ENCODE results near the gene ALMS1. TPM values are rescaled to one million over a fixed set of nuclear protein-coding genes. Genes with fewer than 3 reads are reported as not detected.

ALMS1 gene
- total RNA-seq, 1 experiment from 2014 or later = 19.5 TPM

DNA sequence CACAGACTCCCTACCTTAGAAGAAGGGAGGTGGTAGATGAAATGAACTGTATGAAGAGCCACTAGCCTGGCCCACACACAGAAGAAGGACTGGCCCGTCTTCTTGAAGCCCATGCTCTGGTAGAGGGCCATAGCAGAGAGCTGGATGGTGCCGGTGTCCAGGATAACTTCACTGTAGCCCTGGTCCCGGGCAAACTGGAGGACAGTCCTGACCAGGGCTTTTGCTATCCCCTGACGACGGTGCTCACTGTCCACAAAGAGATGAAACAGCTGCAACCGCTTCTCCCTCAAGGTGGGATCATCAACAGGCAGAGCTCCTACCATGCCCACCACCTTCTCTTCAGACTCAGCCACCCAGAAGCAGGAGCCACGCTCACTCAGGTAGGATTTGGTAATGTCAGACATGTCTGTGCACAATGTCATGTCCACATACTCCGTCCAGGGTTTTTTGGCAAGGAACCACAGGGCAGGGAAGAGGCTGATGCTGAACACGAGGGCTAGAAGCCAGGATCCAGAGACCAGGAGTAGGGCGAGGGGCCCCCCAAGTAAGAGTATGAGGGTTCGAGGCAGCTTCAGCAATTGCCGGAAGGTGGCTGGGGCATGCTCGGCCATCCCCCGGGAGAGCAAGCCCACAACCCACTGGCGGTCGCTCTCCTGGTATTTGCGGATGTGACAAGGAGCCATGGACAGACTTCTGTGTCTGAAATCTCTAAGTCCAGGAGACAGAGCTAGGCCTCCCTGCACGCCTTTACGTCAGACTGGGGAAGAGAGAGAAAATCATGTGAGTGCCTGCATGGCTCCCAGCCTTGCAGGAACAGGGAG, 255.5 kb downstream of the ALMS1 start:
- in situ Hi-C loops (cut with HindIII; ENCODE audit: low pct_unique_long_range_greater_than_20kb, low sequenced_read_pairs) = no loop called here
- ATAC-seq = no peak
- POLR2A ChIA-PET = no interaction called here

DNA sequence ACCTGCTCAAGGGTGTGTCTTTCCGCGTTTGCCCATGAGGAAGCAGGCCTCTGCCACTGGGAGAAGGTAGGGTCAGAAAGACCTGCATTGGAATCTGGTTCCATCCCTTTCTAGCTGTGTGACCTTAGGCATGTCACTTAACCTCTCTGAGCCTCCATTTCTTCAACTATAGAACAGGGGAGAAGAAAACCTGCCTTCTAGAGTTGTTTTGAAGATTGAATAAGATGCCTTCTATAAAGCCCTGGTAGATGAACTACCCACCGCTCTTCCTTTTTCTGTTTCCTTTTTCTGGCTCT, 256.1 kb downstream of the ALMS1 start:
- Histone ChIP-seq H3K27ac (ENCODE audit: low read length) (no peak overlapping the region), H3K9me3 (ENCODE audit: control insufficient read depth, insufficient read depth, low read depth, low read length) (no peaks in the 10 kb centered on the region), H3K4me3 (ENCODE audit: low read depth in 2 of 2, low read length in 2 of 2) (no peak overlapping the region), H3K36me3 (ENCODE audit: control insufficient read depth, insufficient read depth, low read length) (no peaks in the 10 kb centered on the region), H3K27me3 (ENCODE audit: control insufficient read depth, insufficient read depth, low read length) (no peaks in the 10 kb centered on the region), H3K4me1 (ENCODE audit: control insufficient read depth, insufficient read depth, low read length) (no peaks in the 10 kb centered on the region)
- CTCF ChIA-PET = no interaction called here
- TF ChIP-seq, protein P1, sequence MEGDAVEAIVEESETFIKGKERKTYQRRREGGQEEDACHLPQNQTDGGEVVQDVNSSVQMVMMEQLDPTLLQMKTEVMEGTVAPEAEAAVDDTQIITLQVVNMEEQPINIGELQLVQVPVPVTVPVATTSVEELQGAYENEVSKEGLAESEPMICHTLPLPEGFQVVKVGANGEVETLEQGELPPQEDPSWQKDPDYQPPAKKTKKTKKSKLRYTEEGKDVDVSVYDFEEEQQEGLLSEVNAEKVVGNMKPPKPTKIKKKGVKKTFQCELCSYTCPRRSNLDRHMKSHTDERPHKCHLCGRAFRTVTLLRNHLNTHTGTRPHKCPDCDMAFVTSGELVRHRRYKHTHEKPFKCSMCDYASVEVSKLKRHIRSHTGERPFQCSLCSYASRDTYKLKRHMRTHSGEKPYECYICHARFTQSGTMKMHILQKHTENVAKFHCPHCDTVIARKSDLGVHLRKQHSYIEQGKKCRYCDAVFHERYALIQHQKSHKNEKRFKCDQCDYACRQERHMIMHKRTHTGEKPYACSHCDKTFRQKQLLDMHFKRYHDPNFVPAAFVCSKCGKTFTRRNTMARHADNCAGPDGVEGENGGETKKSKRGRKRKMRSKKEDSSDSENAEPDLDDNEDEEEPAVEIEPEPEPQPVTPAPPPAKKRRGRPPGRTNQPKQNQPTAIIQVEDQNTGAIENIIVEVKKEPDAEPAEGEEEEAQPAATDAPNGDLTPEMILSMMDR (IDR thresholded peaks at IDR 0.05) = no peak
- TF ChIP-seq TCF7L2 (IDR thresholded peaks at IDR 0.05; ENCODE audit: low read depth, low read length) (no peak), SIN3A (IDR thresholded peaks at IDR 0.05; ENCODE audit: borderline replicate concordance, insufficient read depth, low read depth, low read length) (no peak), POLR2AphosphoS5 (IDR thresholded peaks at IDR 0.05; ENCODE audit: low read depth, low read length) (no peak)
- TF ChIP-seq, protein P2, sequence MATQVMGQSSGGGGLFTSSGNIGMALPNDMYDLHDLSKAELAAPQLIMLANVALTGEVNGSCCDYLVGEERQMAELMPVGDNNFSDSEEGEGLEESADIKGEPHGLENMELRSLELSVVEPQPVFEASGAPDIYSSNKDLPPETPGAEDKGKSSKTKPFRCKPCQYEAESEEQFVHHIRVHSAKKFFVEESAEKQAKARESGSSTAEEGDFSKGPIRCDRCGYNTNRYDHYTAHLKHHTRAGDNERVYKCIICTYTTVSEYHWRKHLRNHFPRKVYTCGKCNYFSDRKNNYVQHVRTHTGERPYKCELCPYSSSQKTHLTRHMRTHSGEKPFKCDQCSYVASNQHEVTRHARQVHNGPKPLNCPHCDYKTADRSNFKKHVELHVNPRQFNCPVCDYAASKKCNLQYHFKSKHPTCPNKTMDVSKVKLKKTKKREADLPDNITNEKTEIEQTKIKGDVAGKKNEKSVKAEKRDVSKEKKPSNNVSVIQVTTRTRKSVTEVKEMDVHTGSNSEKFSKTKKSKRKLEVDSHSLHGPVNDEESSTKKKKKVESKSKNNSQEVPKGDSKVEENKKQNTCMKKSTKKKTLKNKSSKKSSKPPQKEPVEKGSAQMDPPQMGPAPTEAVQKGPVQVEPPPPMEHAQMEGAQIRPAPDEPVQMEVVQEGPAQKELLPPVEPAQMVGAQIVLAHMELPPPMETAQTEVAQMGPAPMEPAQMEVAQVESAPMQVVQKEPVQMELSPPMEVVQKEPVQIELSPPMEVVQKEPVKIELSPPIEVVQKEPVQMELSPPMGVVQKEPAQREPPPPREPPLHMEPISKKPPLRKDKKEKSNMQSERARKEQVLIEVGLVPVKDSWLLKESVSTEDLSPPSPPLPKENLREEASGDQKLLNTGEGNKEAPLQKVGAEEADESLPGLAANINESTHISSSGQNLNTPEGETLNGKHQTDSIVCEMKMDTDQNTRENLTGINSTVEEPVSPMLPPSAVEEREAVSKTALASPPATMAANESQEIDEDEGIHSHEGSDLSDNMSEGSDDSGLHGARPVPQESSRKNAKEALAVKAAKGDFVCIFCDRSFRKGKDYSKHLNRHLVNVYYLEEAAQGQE (IDR thresholded peaks at IDR 0.05; ENCODE audit: insufficient read depth in 1 of 2, low read depth in 2 of 2, low read length in 1 of 2) = no peak
- intact Hi-C loops (cut with micrococcal nuclease; ENCODE audit: unreplicated experiment) (no loop called here), in situ Hi-C loops (cut with HindIII; ENCODE audit: low pct_unique_long_range_greater_than_20kb, low sequenced_read_pairs) (no loop called here)
- ATAC-seq (no peak), DNase-seq (ENCODE audit: low read depth, low spot score) (no peak)
- BruUV-seq (replicated peaks) = no TSS peak
- POLR2A ChIA-PET = no interaction called here

More for the DNA sequence above, 255.5 kb downstream of the ALMS1 start:
- CTCF ChIA-PET = no interaction called here
- DNase-seq (ENCODE audit: low read depth, low spot score) = no peak
- BruUV-seq (replicated peaks) = no TSS peak
- H3K27me3 ChIP-seq (ENCODE audit: control insufficient read depth, insufficient read depth, low read length) = no peaks in the 10 kb centered on the region
- H3K4me1 ChIP-seq (ENCODE audit: control insufficient read depth, insufficient read depth, low read length) = no peaks in the 10 kb centered on the region
- no peak overlapping the region for H3K27ac ChIP-seq (ENCODE audit: low read length)
- H3K4me3 ChIP-seq (ENCODE audit: low read depth in 2 of 2, low read length in 2 of 2) = no peak overlapping the region
- TF ChIP-seq, protein P1 (IDR thresholded peaks at IDR 0.05) = no peak
- TF ChIP-seq, protein P2 (IDR thresholded peaks at IDR 0.05; ENCODE audit: insufficient read depth in 1 of 2, low read depth in 2 of 2, low read length in 1 of 2) = no peak
- no peak for TF ChIP-seq POLR2AphosphoS5 (IDR thresholded peaks at IDR 0.05; ENCODE audit: low read depth, low read length)
- no peak for TF ChIP-seq TCF7L2 (IDR thresholded peaks at IDR 0.05; ENCODE audit: low read depth, low read length)
- no peak for TF ChIP-seq SIN3A (IDR thresholded peaks at IDR 0.05; ENCODE audit: borderline replicate concordance, insufficient read depth, low read depth, low read length)
- no peaks in the 10 kb centered on the region for H3K36me3 ChIP-seq (ENCODE audit: control insufficient read depth, insufficient read depth, low read length)
- intact Hi-C loops (cut with micrococcal nuclease; ENCODE audit: unreplicated experiment) = no loop called here
- no peaks in the 10 kb centered on the region for H3K9me3 ChIP-seq (ENCODE audit: control insufficient read depth, insufficient read depth, low read depth, low read length)

All from Panc1 (cell line).